ENCODE data around the gene OTP.

DNA sequence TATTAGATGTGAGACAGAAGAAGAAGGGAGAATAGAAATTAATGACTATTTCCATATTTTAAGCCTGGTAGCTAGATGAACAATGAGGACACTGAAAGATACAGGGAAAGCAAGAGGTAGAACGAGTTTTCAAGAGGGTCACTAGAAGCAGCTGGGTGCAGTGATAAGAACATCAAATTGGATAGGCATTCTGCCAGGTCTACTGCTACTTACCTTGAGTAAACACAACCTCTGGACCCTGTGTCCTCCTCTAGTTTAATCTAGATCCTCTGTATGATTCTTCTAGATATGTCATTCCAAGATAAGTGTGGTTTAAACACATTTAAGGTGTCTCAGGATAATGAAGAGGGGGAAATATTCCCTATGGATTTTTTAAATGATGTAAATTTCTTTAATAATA, 31.2 kb downstream of the OTP start:
- TF ChIP-seq, protein P1, sequence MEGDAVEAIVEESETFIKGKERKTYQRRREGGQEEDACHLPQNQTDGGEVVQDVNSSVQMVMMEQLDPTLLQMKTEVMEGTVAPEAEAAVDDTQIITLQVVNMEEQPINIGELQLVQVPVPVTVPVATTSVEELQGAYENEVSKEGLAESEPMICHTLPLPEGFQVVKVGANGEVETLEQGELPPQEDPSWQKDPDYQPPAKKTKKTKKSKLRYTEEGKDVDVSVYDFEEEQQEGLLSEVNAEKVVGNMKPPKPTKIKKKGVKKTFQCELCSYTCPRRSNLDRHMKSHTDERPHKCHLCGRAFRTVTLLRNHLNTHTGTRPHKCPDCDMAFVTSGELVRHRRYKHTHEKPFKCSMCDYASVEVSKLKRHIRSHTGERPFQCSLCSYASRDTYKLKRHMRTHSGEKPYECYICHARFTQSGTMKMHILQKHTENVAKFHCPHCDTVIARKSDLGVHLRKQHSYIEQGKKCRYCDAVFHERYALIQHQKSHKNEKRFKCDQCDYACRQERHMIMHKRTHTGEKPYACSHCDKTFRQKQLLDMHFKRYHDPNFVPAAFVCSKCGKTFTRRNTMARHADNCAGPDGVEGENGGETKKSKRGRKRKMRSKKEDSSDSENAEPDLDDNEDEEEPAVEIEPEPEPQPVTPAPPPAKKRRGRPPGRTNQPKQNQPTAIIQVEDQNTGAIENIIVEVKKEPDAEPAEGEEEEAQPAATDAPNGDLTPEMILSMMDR (IDR thresholded peaks at IDR 0.05; ENCODE audit: poor library complexity): no peak
- TF ChIP-seq EZH2 (IDR thresholded peaks at IDR 0.05; ENCODE audit: borderline replicate concordance) (no peak), EZH2phosphoT487 (IDR thresholded peaks at IDR 0.05; ENCODE audit: low read depth, severe bottlenecking, unreplicated experiment) (no peak)

All from hepatocyte (in vitro differentiated cells).